ENCODE measurements around the gene FCRL5. TPM values are rescaled to one million over a fixed set of nuclear protein-coding genes. Genes with fewer than 3 reads are reported as not detected.

FCRL5 gene
- total and polyA plus RNA-seq, 9 of the 15 experiments (the other 6 are each of a cell fraction or from before 2014, with no cell fraction given) = not detected

GRCh38 chr1:157504646-157505045, 47.7 kb downstream of the FCRL5 start:
- H4K20me1 ChIP-seq (replicated peaks; ENCODE audit: control insufficient read depth, insufficient read depth, low read length) = no peaks in the 10 kb centered on the region
- POLR2A ChIA-PET = no interaction called here
- DNase-seq (ENCODE audit: extremely low read depth in 1 of 4, low spot score in 3 of 4) (peak in 2 of 4 experiments; percentile 12 to 20), ATAC-seq (peak; percentile 86), FAIRE-seq (no peak)
- no peaks in the 10 kb centered on the region for H3K36me3 ChIP-seq (ENCODE audit: control insufficient read depth, insufficient read depth, low read length)
- 9% methylated on average over 5 of the region's 6 CpGs for WGBS (ENCODE audit: insufficient coverage, low coverage, missing lambda C conversion rate)
- in situ Hi-C loops (cut with MboI) = no loop called here
- H3K4me1 ChIP-seq (replicated peaks in 1 of 2; ENCODE audit: control insufficient read depth in 2 of 2, insufficient read depth in 2 of 2, low read length in 2 of 2) = peaks cover 0 to 3% of the 10 kb centered on the region in 2 experiments; a peak in 1 of 5 replicates
- H2AFZ ChIP-seq (ENCODE audit: low read depth, low read length) = peak overlapping the region; percentile 18; the same call in 1 of the 2 replicates
- TF ChIP-seq GABPA (tag; conservative IDR thresholded peaks at IDR 0.05; ENCODE audit: low read depth) = peak; percentile 61
- TF ChIP-seq ZBTB34 (CRISPR knock-in tag; IDR thresholded peaks at IDR 0.05) = no peak
- TF ChIP-seq FOXP1 (CRISPR knock-in tag; IDR thresholded peaks at IDR 0.05) = no peak
- 0 out of 2 replicates have a peak, but pooled peaks have one; percentile 17 for TF ChIP-seq ZBTB40 (IDR thresholded peaks at IDR 0.05)
- TF ChIP-seq ZBTB40 (CRISPR knock-in tag; IDR thresholded peaks at IDR 0.05) = no peak
- BruUV-seq (replicated peaks) = no TSS peak
- H3K9ac ChIP-seq (ENCODE audit: insufficient read depth in 1 of 2, low read depth in 2 of 2, low read length in 2 of 2) = no peak overlapping the region
- H3K9me1 ChIP-seq (ENCODE audit: control insufficient read depth, insufficient read depth, low read length) = no peaks in the 10 kb centered on the region
- H3K9me3 ChIP-seq (replicated peaks; ENCODE audit: control insufficient read depth, insufficient read depth, low read depth, low read length) = no peaks in the 10 kb centered on the region
- CTCF ChIA-PET (ENCODE audit: low intra/inter-chr PET ratio) = interaction anchor here (0.7 to 1.8 kb wide), 3 partner anchors 8 to 17 kb away, joined by 3 to 10 read pairs (median 4); no protein-coding TSS in a partner anchor
- no peak overlapping the region for H3K4me2 ChIP-seq (ENCODE audit: insufficient read depth, low read length)
- H3K79me2 ChIP-seq (ENCODE audit: control insufficient read depth, insufficient read depth, low read length) = no peaks in the 10 kb centered on the region
- peaks cover 0 to 7% of the 10 kb centered on the region in 2 experiments; a peak in 1 of 5 replicates for H3K27me3 ChIP-seq (ENCODE audit: control insufficient read depth in 2 of 2, insufficient read depth in 2 of 2, low read length in 2 of 2)
- no peak overlapping the region for H3K27ac ChIP-seq (ENCODE audit: extremely low read depth, low read depth, low read length)
- no peak overlapping the region for H3K4me3 ChIP-seq
- intact Hi-C loops (cut with micrococcal nuclease) = no loop called here

All from K562 (cell line).